Endothelial cell of umbilical vein (primary cell): ENCODE data around the gene TUBB1. TPM values are rescaled to one million over a fixed set of nuclear protein-coding genes. Genes with fewer than 3 reads are reported as not detected.

ENCODE experiments used
- BruUV-seq: library from RNA; stranded (reverse); fragments of 400-500 nt; replicated peaks from 2 replicates; lab custom pipeline; 2021; lab: Mats Ljungman, UMichigan
- CTCF ChIA-PET: fragments of 300-600, 350-600 bp; sonication (Branson Sonifier 250); formaldehyde crosslinking; loops from one replicate; lab custom pipeline; 2021; ENCODE audit warnings: antibody characterized with exemption, inconsistent platforms; lab: Charles Lee
- POLR2A ChIA-PET: fragments of 300-600, 350-600 bp; sonication (Branson Sonifier 250); formaldehyde crosslinking; loops from one replicate; lab custom pipeline; 2021; ENCODE audit warnings: antibody characterized with exemption, inconsistent platforms; lab: Charles Lee
- DNase-seq: peaks from one replicate; pipeline ENCODE4 v3.0.0-alpha.2; 2011; ENCODE audit warnings: low read depth, low spot score
- FAIRE-seq: peaks from 2 replicates; lab custom pipeline; 2011; peaks lifted over from hg19 to GRCh38; lab: Jason Lieb, UNC
- H2AFZ ChIP-seq: 2 replicates; pipeline ENCODE4 v1.6.0; 2012; ENCODE audit warnings: low read depth, low read length, control low read depth, inconsistent platforms
- H3K27ac ChIP-seq: 2 replicates; pipeline ENCODE4 v1.5.1; 2011; ENCODE audit warnings: low read depth, mild to moderate bottlenecking, control low read depth, low read length, moderate library complexity; ENCODE audit not compliant: insufficient read depth
- H3K27me3 ChIP-seq, 2 experiments: 2 replicates each; pipeline versions ENCODE4 v1.6.0 to v1.6.1; 2011; ENCODE audit warnings: low read length in 2 of 2, mixed read lengths in 1 of 2; ENCODE audit not compliant: control insufficient read depth in 2 of 2, insufficient read depth in 2 of 2
- H3K36me3 ChIP-seq, 2 experiments: 2 replicates in 1 of 2; 3 replicates in 1 of 2; pipeline ENCODE4 v1.5.1; 2011; ENCODE audit warnings: low read length in 2 of 2, mild to moderate bottlenecking in 1 of 2, moderate library complexity in 1 of 2; ENCODE audit not compliant: control insufficient read depth in 2 of 2, insufficient read depth in 2 of 2; ENCODE audit errors: extremely low read depth in 1 of 2
- H3K4me1 ChIP-seq: 3 replicates; pipeline ENCODE4 v1.5.1; 2011; ENCODE audit warnings: mild to moderate bottlenecking, low read length; ENCODE audit not compliant: control insufficient read depth, insufficient read depth; ENCODE audit errors: extremely low read depth
- H3K4me2 ChIP-seq: 2 replicates; pipeline ENCODE4 v1.6.1; 2011; ENCODE audit warnings: low read length, control low read depth, mixed read lengths; ENCODE audit not compliant: insufficient read depth
- H3K4me3 ChIP-seq, 3 experiments: fragments of 200-600 bp in 1 of 3; sonication (generic), shearing (Covaris generic) in 1 of 3; replicated peaks in 1 of 3; 2 replicates each; pipeline ENCODE4 v1.5.1; 2011 to 2016; ENCODE audit warnings: control low read depth in 3 of 3, low read length in 3 of 3, mild to moderate bottlenecking in 2 of 3, inconsistent platforms in 1 of 3, low read depth in 1 of 3, moderate library complexity in 1 of 3; ENCODE audit not compliant: insufficient read depth in 1 of 3
- H3K79me2 ChIP-seq: 2 replicates; pipeline ENCODE4 v1.6.0; 2012; ENCODE audit warnings: low read length, inconsistent platforms; ENCODE audit not compliant: control insufficient read depth, insufficient read depth
- H3K9ac ChIP-seq: replicated peaks from 2 replicates; pipeline ENCODE3; 2011; ENCODE audit warnings: low read length, control low read depth; ENCODE audit not compliant: insufficient read depth; ENCODE audit errors: extremely low read depth
- H3K9me1 ChIP-seq: replicated peaks from 3 replicates; pipeline ENCODE4 v1.6.0; 2011; ENCODE audit warnings: mild to moderate bottlenecking, low read length; ENCODE audit not compliant: control insufficient read depth, insufficient read depth; ENCODE audit errors: extremely low read depth
- H3K9me3 ChIP-seq: replicated peaks from 2 replicates; pipeline ENCODE4 v1.5.1; 2012; ENCODE audit warnings: low read length, inconsistent platforms; ENCODE audit not compliant: control insufficient read depth, insufficient read depth
- H4K20me1 ChIP-seq: replicated peaks from 2 replicates; pipeline ENCODE3; 2011; ENCODE audit warnings: mild to moderate bottlenecking, low read length; ENCODE audit not compliant: control insufficient read depth, insufficient read depth; ENCODE audit errors: extremely low read depth
- CTCF ChIP-seq, 2 donors: IDR thresholded peaks; 1 replicate in 1 of 2; 2 replicates in 1 of 2; pipeline ENCODE4 v1.5.1; 2011; ENCODE audit warnings: low read length in 2 of 2, mild to moderate bottlenecking in 2 of 2, moderate library complexity in 2 of 2, control low read depth in 1 of 2, inconsistent platforms in 1 of 2, low read depth in 1 of 2; ENCODE audit not compliant: insufficient read depth in 1 of 2; ENCODE audit errors: extremely low read depth in 1 of 2
- EZH2 ChIP-seq: IDR thresholded peaks from 2 replicates; pipeline ENCODE4 v1.6.1; 2012; ENCODE audit warnings: borderline replicate concordance, low read depth, mild to moderate bottlenecking, moderate library complexity, low read length, inconsistent platforms; ENCODE audit not compliant: severe bottlenecking
- FOS ChIP-seq: IDR thresholded peaks from 2 replicates; pipeline ENCODE4 v1.6.1; 2011; ENCODE audit warnings: mild to moderate bottlenecking, low read length, moderate library complexity, borderline replicate concordance; ENCODE audit not compliant: insufficient read depth
- GATA2 ChIP-seq: IDR thresholded peaks from 2 replicates; pipeline ENCODE4 v1.7.0; 2011; ENCODE audit warnings: low read depth, mild to moderate bottlenecking, moderate library complexity, mixed read lengths, low read length; ENCODE audit not compliant: insufficient read length, insufficient read depth
- JUN ChIP-seq: IDR thresholded peaks from 2 replicates; pipeline ENCODE4 v1.6.1; 2011; ENCODE audit warnings: borderline replicate concordance, low read depth; ENCODE audit not compliant: insufficient read length, insufficient read depth
- MAX ChIP-seq: IDR thresholded peaks from 2 replicates; pipeline ENCODE4 v1.6.1; 2011; ENCODE audit not compliant: insufficient read depth, insufficient read length
- MYC ChIP-seq: IDR thresholded peaks from one replicate; pipeline ENCODE4 v1.6.1; 2011; ENCODE audit warnings: mild to moderate bottlenecking, low read depth, low read length
- POLR2A ChIP-seq: IDR thresholded peaks from 2 replicates; pipeline ENCODE4 v1.6.1; 2012; ENCODE audit warnings: low read depth, mild to moderate bottlenecking, control low read depth, low read length
- POLR2AphosphoS5 ChIP-seq: IDR thresholded peaks from 2 replicates; pipeline ENCODE4 v1.6.1; 2012; ENCODE audit warnings: low read depth, mild to moderate bottlenecking, control low read depth, low read length, moderate library complexity; ENCODE audit not compliant: insufficient read depth
- dilution Hi-C: fragments of 300-500 bp; cut with MboI; formaldehyde crosslinking; loops from one replicate; pipeline ENCODE4 v1.15.0; 2019; ENCODE audit warnings: low sequenced_read_pairs; ENCODE audit not compliant: extremely low pct_ligation_motif_present
- intact Hi-C: fragments of 100-400 bp; cut with micrococcal nuclease; formaldehyde crosslinking; loops from one replicate; pipeline ENCODE4 v1.10.0; 2022
- polyA plus RNA-seq, 4 experiments: library from polyadenylated mRNA; depleted of rRNA in 3 of 4; stranded (reverse) in 3 of 4; unstranded in 1 of 4; fragments of >200 nt; gene quantifications; 2 replicates each; pipeline versions ENCODE4 v1.2.1 to v1.2.3, GENCODE V29; 2011 to 2012; ENCODE audit warnings: missing spikeins in 1 of 4
- total RNA-seq: library from RNA; stranded (reverse); gene quantifications from 2 replicates; pipeline ENCODE4 v1.2.3, GENCODE V29; 2021

Gene TUBB1
- total and polyA plus RNA-seq, 2 donors (not counting 3 experiments of a cell fraction or from before 2014, with no cell fraction given), result 0.04 TPM; not detected in 1

- BruUV-seq, result no TSS peak
- CTCF ChIA-PET, result no interaction called here
- POLR2A ChIA-PET, result no interaction called here
- no peak for DNase-seq
- Histone ChIP-seq H3K79me2 (peaks cover 48% of the 10 kb centered on the region), H3K27me3 (no peaks in the 10 kb centered on the region), H3K9me1 (no peaks in the 10 kb centered on the region), H3K27ac (no peak overlapping the region), H4K20me1 (no peaks in the 10 kb centered on the region), H3K4me1 (peaks cover 8% of the 10 kb centered on the region), H3K9me3 (no peaks in the 10 kb centered on the region), H3K4me2 (no peak overlapping the region), H3K4me3 (no peak overlapping the region), H3K9ac (no peak overlapping the region), H3K36me3 (peaks cover 17 to 28% of the 10 kb centered on the region in 2 experiments), H2AFZ (no peak overlapping the region)
- peak; percentile 75 for FAIRE-seq
- TF ChIP-seq POLR2A (no peak), POLR2AphosphoS5 (no peak), FOS (no peak), MAX (no peak), CTCF (IDR thresholded peaks at IDR 0.05; ENCODE audit: extremely low read depth in 1 of 2, insufficient read depth in 1 of 2, low read depth in 1 of 2, low read length in 2 of 2) (no peak), GATA2 (no peak), EZH2 (no peak), JUN (no peak), MYC (no peak)
- intact Hi-C loops, result no loop called here
- dilution Hi-C loops, result no loop called here
These were observed 20.0 kb downstream of the TUBB1 start for GRCh38 chr20:59039233-59039632.
